ENCODE results near the gene DNASE2.

GRCh38 chr19:12888006-12888603 is 6.9 kb upstream of the DNASE2 start:
- TF ChIP-seq POLR2A (IDR thresholded peaks at IDR 0.05) (no peak), CTCF (IDR thresholded peaks at IDR 0.05) (no peak), POLR2AphosphoS5 (IDR thresholded peaks at IDR 0.05; ENCODE audit: insufficient read depth in 1 of 2, low read depth in 1 of 2) (no peak)

Measured in vagina (tissue), 2 donors.